Measurements from ENCODE around the gene DPH7.
"Not testable (repeated sequence)": the region's sequence is repeated elsewhere in the genome, so short reads cannot be mapped to it uniquely, and the experiment has no call there.

DPH7 gene

GRCh38 chr9:137580209-137580953, 1.7 kb upstream of the DPH7 start:
- DNase-seq = no peak

GRCh38 chr9:137579259-137579604, 507 bp upstream of the DPH7 start:
- no peak for DNase-seq

GRCh38 chr9:137575716-137576411, 2.9 kb downstream of the DPH7 start:
- no peak for DNase-seq

GRCh38 chr9:137575364-137575715, 3.4 kb downstream of the DPH7 start:
- no peak for DNase-seq

- DNase-seq = no peak
Observed at GRCh38 chr9:137574192-137574591, 4.5 kb downstream of the DPH7 start.

GRCh38 chr9:137570566-137570965, 8.2 kb downstream of the DPH7 start:
- no peak for DNase-seq

- no peak for DNase-seq
Observed at GRCh38 chr9:137569609-137570203, 9.0 kb downstream of the DPH7 start.

GRCh38 chr9:137568445-137568844, 10.3 kb downstream of the DPH7 start:
- DNase-seq = not testable (repeated sequence)

- no peak for DNase-seq
Observed at GRCh38 chr9:137564817-137565411, 13.8 kb downstream of the DPH7 start.

GRCh38 chr9:137564134-137564533, 14.6 kb downstream of the DPH7 start:
- DNase-seq = no peak

- DNase-seq = no peak
Observed at GRCh38 chr9:137558127-137558526, 20.6 kb downstream of the DPH7 start.

- DNase-seq = no peak
Observed at GRCh38 chr9:137556069-137556838, 22.5 kb downstream of the DPH7 start.

GRCh38 chr9:137555179-137555578, 23.5 kb downstream of the DPH7 start:
- no peak for DNase-seq

GRCh38 chr9:137554349-137554748, 24.4 kb downstream of the DPH7 start:
- no peak for DNase-seq

GRCh38 chr9:137553654-137554053, 25.1 kb downstream of the DPH7 start:
- not testable (repeated sequence) for DNase-seq

- DNase-seq = no peak
Observed at GRCh38 chr9:137552022-137552768, 26.5 kb downstream of the DPH7 start.

- peak; percentile 53 to 67 for DNase-seq
Observed at GRCh38 chr9:137551264-137552021, 27.3 kb downstream of the DPH7 start, which contains the start of gene MRPL41. MRPL41 (plus strand) TSS chr9:137551879; CDS start chr9:137552082, 203 bp downstream.

GRCh38 chr9:137550958-137551263, 27.8 kb downstream of the DPH7 start:
- not testable (repeated sequence) for DNase-seq

- peak; percentile 52 to 58 for DNase-seq
Observed at GRCh38 chr9:137550231-137550621, 28.5 kb downstream of the DPH7 start, which contains the start of gene PNPLA7. PNPLA7 (minus strand) TSS chr9:137550402; CDS start chr9:137550197, 205 bp downstream.

GRCh38 chr9:137547687-137548543, 30.8 kb downstream of the DPH7 start:
- DNase-seq = no peak

Data from AML-193 (cell line).